HL-60 (cell line): Measurements from ENCODE around the gene MASP2.

Experiments
- GABPA ChIP-seq: IDR thresholded peaks from 2 replicates; pipeline ENCODE4 v1.6.1; 2012; ENCODE audit warnings: low read depth
- POLR2AphosphoS5 ChIP-seq: IDR thresholded peaks from 2 replicates; pipeline ENCODE4 v1.6.1; 2012; ENCODE audit warnings: low read depth
- SPI1 ChIP-seq: IDR thresholded peaks from 2 replicates; pipeline ENCODE4 v1.6.1; 2012; ENCODE audit warnings: low read depth, mild to moderate bottlenecking, borderline replicate concordance
- TF ChIP-seq, protein P1 (sequence below): IDR thresholded peaks from one replicate; pipeline ENCODE4 v1.5.1; 2011; ENCODE audit warnings: low read length, control low read depth, inconsistent platforms; ENCODE audit not compliant: insufficient read depth
- TF ChIP-seq, protein P2 (sequence below): IDR thresholded peaks from 2 replicates; pipeline ENCODE4 v1.6.1; 2012; ENCODE audit warnings: low read depth; ENCODE audit not compliant: insufficient replicate concordance

DNA sequence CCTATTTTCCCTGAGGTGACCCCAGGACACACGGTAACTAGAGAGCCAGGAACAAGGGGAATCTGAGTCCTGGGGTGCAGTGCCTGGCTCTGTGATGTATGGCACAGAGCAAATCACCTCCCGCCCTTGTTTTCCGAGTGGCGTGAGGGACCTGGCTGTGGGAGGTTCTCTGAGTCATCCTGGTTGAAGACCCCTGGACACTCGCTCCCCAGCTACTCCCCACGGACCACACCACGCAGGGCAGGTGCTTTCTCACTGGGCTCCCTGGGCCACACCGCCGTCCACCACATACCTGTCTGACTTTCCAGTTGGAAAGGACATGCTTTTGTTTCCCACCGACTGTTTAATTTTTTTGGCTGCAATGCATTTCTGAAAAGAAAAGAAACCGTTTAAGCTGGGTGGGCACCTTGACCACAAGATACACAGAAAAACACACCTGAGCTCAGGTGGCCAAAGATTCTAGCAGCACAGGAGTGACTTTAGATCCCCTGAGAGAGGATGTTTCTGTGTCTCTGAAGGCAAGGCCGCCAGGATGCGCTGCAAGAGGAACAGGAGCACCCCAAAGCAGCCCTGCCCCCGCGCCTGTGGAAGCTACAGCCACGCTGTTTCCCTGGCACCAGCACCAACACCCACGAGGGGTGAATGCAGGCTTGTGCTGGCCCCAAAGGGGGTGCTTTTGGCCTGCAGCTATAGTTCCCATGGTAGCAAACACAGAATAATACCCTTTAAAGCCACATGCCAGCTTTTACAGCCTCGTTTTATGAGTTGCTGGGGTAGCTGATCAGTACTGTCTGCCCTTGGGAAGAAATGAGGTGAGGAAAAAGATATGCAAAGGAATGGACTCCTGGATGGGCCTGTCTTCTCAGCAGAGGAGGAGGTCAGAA lies 20.9 kb upstream of the MASP2 start:
- TF ChIP-seq, protein P1, sequence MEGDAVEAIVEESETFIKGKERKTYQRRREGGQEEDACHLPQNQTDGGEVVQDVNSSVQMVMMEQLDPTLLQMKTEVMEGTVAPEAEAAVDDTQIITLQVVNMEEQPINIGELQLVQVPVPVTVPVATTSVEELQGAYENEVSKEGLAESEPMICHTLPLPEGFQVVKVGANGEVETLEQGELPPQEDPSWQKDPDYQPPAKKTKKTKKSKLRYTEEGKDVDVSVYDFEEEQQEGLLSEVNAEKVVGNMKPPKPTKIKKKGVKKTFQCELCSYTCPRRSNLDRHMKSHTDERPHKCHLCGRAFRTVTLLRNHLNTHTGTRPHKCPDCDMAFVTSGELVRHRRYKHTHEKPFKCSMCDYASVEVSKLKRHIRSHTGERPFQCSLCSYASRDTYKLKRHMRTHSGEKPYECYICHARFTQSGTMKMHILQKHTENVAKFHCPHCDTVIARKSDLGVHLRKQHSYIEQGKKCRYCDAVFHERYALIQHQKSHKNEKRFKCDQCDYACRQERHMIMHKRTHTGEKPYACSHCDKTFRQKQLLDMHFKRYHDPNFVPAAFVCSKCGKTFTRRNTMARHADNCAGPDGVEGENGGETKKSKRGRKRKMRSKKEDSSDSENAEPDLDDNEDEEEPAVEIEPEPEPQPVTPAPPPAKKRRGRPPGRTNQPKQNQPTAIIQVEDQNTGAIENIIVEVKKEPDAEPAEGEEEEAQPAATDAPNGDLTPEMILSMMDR, result no peak
- TF ChIP-seq, protein P2, sequence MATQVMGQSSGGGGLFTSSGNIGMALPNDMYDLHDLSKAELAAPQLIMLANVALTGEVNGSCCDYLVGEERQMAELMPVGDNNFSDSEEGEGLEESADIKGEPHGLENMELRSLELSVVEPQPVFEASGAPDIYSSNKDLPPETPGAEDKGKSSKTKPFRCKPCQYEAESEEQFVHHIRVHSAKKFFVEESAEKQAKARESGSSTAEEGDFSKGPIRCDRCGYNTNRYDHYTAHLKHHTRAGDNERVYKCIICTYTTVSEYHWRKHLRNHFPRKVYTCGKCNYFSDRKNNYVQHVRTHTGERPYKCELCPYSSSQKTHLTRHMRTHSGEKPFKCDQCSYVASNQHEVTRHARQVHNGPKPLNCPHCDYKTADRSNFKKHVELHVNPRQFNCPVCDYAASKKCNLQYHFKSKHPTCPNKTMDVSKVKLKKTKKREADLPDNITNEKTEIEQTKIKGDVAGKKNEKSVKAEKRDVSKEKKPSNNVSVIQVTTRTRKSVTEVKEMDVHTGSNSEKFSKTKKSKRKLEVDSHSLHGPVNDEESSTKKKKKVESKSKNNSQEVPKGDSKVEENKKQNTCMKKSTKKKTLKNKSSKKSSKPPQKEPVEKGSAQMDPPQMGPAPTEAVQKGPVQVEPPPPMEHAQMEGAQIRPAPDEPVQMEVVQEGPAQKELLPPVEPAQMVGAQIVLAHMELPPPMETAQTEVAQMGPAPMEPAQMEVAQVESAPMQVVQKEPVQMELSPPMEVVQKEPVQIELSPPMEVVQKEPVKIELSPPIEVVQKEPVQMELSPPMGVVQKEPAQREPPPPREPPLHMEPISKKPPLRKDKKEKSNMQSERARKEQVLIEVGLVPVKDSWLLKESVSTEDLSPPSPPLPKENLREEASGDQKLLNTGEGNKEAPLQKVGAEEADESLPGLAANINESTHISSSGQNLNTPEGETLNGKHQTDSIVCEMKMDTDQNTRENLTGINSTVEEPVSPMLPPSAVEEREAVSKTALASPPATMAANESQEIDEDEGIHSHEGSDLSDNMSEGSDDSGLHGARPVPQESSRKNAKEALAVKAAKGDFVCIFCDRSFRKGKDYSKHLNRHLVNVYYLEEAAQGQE, result no peak
- no peak for TF ChIP-seq POLR2AphosphoS5
- no peak for TF ChIP-seq GABPA
- no peak for TF ChIP-seq SPI1
